H1 (cell line): Measurements from ENCODE around the gene BCL2L11. TPM values are rescaled to one million over a fixed set of nuclear protein-coding genes. Genes with fewer than 3 reads are reported as not detected.

Source experiments
- CTCF ChIA-PET: fragments of 300-600 bp; sonication (Branson Sonifier 250); formaldehyde crosslinking; loops from one replicate; lab custom pipeline; 2021; ENCODE audit not compliant: partially characterized antibody; lab: Charles Lee
- POLR2A ChIA-PET: fragments of 300-600 bp; sonication (Branson Sonifier 250); formaldehyde crosslinking; loops from one replicate; lab custom pipeline; 2021; ENCODE audit warnings: inconsistent platforms; ENCODE audit not compliant: partially characterized antibody; lab: Charles Lee
- DNase-seq, 2 experiments: peaks; one replicate each; pipeline versions ENCODE4 v3.0.0 to v3.0.0-alpha.2; 2010 to 2022; ENCODE audit warnings: low spot score in 2 of 2, low read depth in 1 of 2, mixed read lengths in 1 of 2
- FAIRE-seq: peaks from 2 replicates; lab custom pipeline; 2011; peaks lifted over from hg19 to GRCh38; lab: Jason Lieb, UNC
- H2AFZ ChIP-seq: 2 replicates; pipeline ENCODE4 v1.8.1; 2012; ENCODE audit warnings: low read length, inconsistent platforms
- H2AK5ac ChIP-seq: 2 replicates; pipeline ENCODE4 v1.6.1; 2013; ENCODE audit warnings: low read depth, low read length
- H2BK120ac ChIP-seq: replicated peaks from 2 replicates; pipeline ENCODE3; 2013; ENCODE audit warnings: low read depth, low read length, inconsistent platforms
- H2BK12ac ChIP-seq: 2 replicates; pipeline ENCODE4 v1.6.1; 2013; ENCODE audit warnings: low read depth, low read length
- H2BK15ac ChIP-seq: 2 replicates; pipeline ENCODE4 v1.6.1; 2013; ENCODE audit warnings: low read length
- H2BK20ac ChIP-seq: 2 replicates; pipeline ENCODE4 v1.6.1; 2013; ENCODE audit warnings: low read length
- H2BK5ac ChIP-seq: 2 replicates; pipeline ENCODE4 v1.6.1; 2013; ENCODE audit warnings: low read depth, low read length
- H3K14ac ChIP-seq: 2 replicates; pipeline ENCODE4 v1.6.1; 2013; ENCODE audit warnings: inconsistent platforms; ENCODE audit not compliant: insufficient read length
- H3K18ac ChIP-seq: 2 replicates; pipeline ENCODE4 v1.6.1; 2013; ENCODE audit warnings: low read length; ENCODE audit errors: extremely low read depth
- H3K23ac ChIP-seq: 2 replicates; pipeline ENCODE4 v1.6.1; 2013; ENCODE audit warnings: inconsistent platforms; ENCODE audit not compliant: insufficient read length
- H3K23me2 ChIP-seq: 2 replicates; pipeline ENCODE4 v1.6.1; 2013; ENCODE audit warnings: low read depth, low read length
- H3K27ac ChIP-seq: 2 replicates; pipeline ENCODE4 v1.6.1; 2011; ENCODE audit warnings: low read depth, low read length, inconsistent platforms
- H3K27me3 ChIP-seq, 4 experiments: replicated peaks in 1 of 4; 1 replicate in 1 of 4; 2 replicates in 3 of 4; pipeline versions ENCODE4 v1.6.1 to v1.8.1; 2011 to 2013; ENCODE audit warnings: low read length in 3 of 4, mild to moderate bottlenecking in 3 of 4, inconsistent platforms in 2 of 4, mixed read lengths in 2 of 4, moderate library complexity in 1 of 4; ENCODE audit not compliant: control insufficient read depth in 3 of 4, insufficient read depth in 3 of 4; ENCODE audit errors: extremely low read depth in 1 of 4
- H3K36me3 ChIP-seq, 4 experiments: 2 replicates each; pipeline versions ENCODE4 v1.6.1 to v1.8.1; 2011 to 2013; ENCODE audit warnings: mild to moderate bottlenecking in 4 of 4, low read length in 3 of 4, moderate library complexity in 2 of 4, control low read depth in 1 of 4, inconsistent platforms in 1 of 4; ENCODE audit not compliant: insufficient read depth in 4 of 4, control insufficient read depth in 2 of 4
- H3K4ac ChIP-seq: replicated peaks from 2 replicates; pipeline ENCODE3; 2013; ENCODE audit warnings: low read length, low read depth, mixed read lengths, inconsistent platforms; ENCODE audit not compliant: insufficient read length
- H3K4me1 ChIP-seq, 4 experiments: replicated peaks in 1 of 4; 1 replicate in 1 of 4; 2 replicates in 3 of 4; pipeline versions ENCODE4 v1.6.1 to v1.8.1; 2011 to 2013; ENCODE audit warnings: low read length in 3 of 4, inconsistent platforms in 2 of 4, mixed read lengths in 1 of 4; ENCODE audit not compliant: insufficient read depth in 4 of 4, control insufficient read depth in 3 of 4
- H3K4me2 ChIP-seq, 2 experiments: 2 replicates each; pipeline versions ENCODE4 v1.6.1 to v1.8.1; 2011 to 2013; ENCODE audit warnings: low read depth in 2 of 2, low read length in 2 of 2, control low read depth in 1 of 2, inconsistent platforms in 1 of 2, mild to moderate bottlenecking in 1 of 2; ENCODE audit not compliant: insufficient read depth in 1 of 2
- H3K4me3 ChIP-seq, 4 experiments: fragments of 200-600, 300-600 bp in 1 of 4; sonication (generic), shearing (Covaris generic), sonication (Bioruptor Twin) in 1 of 4; 2 replicates each; pipeline versions ENCODE4 v1.5.1 to v1.8.1; 2011 to 2016; ENCODE audit warnings: low read length in 4 of 4, low read depth in 3 of 4, control low read depth in 2 of 4, inconsistent platforms in 2 of 4, mild to moderate bottlenecking in 2 of 4, mixed read lengths in 1 of 4, moderate library complexity in 1 of 4; ENCODE audit not compliant: insufficient read depth in 2 of 4; ENCODE audit errors: extremely low read depth in 1 of 4
- H3K56ac ChIP-seq: replicated peaks from 2 replicates; pipeline ENCODE3; 2013; ENCODE audit warnings: low read depth, mild to moderate bottlenecking, mixed read lengths, low read length, inconsistent platforms; ENCODE audit not compliant: insufficient read length
- H3K79me1 ChIP-seq: 2 replicates; pipeline ENCODE4 v1.6.1; 2013; ENCODE audit warnings: low read depth, low read length, control low read depth
- H3K79me2 ChIP-seq, 2 experiments: 2 replicates each; pipeline versions ENCODE4 v1.6.1 to v1.8.1; 2012 to 2013; ENCODE audit warnings: low read length in 2 of 2, mild to moderate bottlenecking in 2 of 2, inconsistent platforms in 1 of 2; ENCODE audit not compliant: insufficient read depth in 2 of 2, control insufficient read depth in 1 of 2
- H3K9ac ChIP-seq, 4 experiments: replicated peaks in 1 of 4; 1 replicate in 1 of 4; 2 replicates in 3 of 4; pipeline versions ENCODE4 v1.6.1 to v1.8.1; 2011 to 2013; ENCODE audit warnings: low read depth in 3 of 4, low read length in 3 of 4, control low read depth in 2 of 4, mild to moderate bottlenecking in 2 of 4, moderate library complexity in 2 of 4, inconsistent platforms in 1 of 4; ENCODE audit errors: extremely low read depth in 1 of 4
- H3K9me3 ChIP-seq, 2 experiments: 2 replicates each; pipeline versions ENCODE4 v1.6.1 to v1.8.1; 2012 to 2013; ENCODE audit warnings: mild to moderate bottlenecking in 2 of 2, moderate library complexity in 2 of 2, control low read depth in 1 of 2, inconsistent platforms in 1 of 2, low read depth in 1 of 2, low read length in 1 of 2, mixed read lengths in 1 of 2; ENCODE audit not compliant: insufficient read depth in 2 of 2
- H4K20me1 ChIP-seq, 2 experiments: replicated peaks in 1 of 2; 2 replicates each; pipeline versions ENCODE3 to v1.8.1; 2011 to 2013; ENCODE audit warnings: inconsistent platforms in 2 of 2, low read length in 2 of 2, mild to moderate bottlenecking in 1 of 2; ENCODE audit not compliant: insufficient read depth in 2 of 2, control insufficient read depth in 1 of 2
- H4K5ac ChIP-seq: 2 replicates; pipeline ENCODE4 v1.6.1; 2013; ENCODE audit warnings: low read length, low read depth, mixed read lengths, inconsistent platforms; ENCODE audit not compliant: insufficient read length
- H4K8ac ChIP-seq: 2 replicates; pipeline ENCODE4 v1.8.0; 2013; ENCODE audit warnings: mild to moderate bottlenecking, moderate library complexity, low read length, inconsistent platforms; ENCODE audit not compliant: insufficient read depth; ENCODE audit errors: extremely low read depth
- H4K91ac ChIP-seq: replicated peaks from 2 replicates; pipeline ENCODE3; 2013; ENCODE audit warnings: low read length, mixed read lengths, inconsistent platforms; ENCODE audit not compliant: insufficient read length
- CEBPB ChIP-seq: IDR thresholded peaks from 2 replicates; pipeline ENCODE4 v1.6.1; 2012; ENCODE audit warnings: low read depth, low read length
- CHD1 ChIP-seq: IDR thresholded peaks from 2 replicates; pipeline ENCODE4 v1.6.1; 2012; ENCODE audit warnings: low read depth, low read length, improper control_type of control experiment
- CREB1 ChIP-seq: IDR thresholded peaks from 2 replicates; pipeline ENCODE4 v1.6.1; 2012; ENCODE audit warnings: inconsistent platforms
- GTF2F1 ChIP-seq: IDR thresholded peaks from 2 replicates; pipeline ENCODE4 v1.6.1; 2012; ENCODE audit warnings: low read depth, low read length, improper control_type of control experiment, borderline replicate concordance
- RAD21 ChIP-seq, 2 experiments: IDR thresholded peaks in 1 of 2; conservative IDR thresholded peaks in 1 of 2; 2 replicates each; pipeline ENCODE4 v1.6.1; 2011; ENCODE audit warnings: low read depth in 2 of 2, low read length in 2 of 2, improper control_type of control experiment in 1 of 2, inconsistent platforms in 1 of 2, mild to moderate bottlenecking in 1 of 2, moderate library complexity in 1 of 2
- SIRT6 ChIP-seq: IDR thresholded peaks from one replicate; pipeline ENCODE4 v1.7.1; 2012; ENCODE audit warnings: low read length, inconsistent platforms
- SP4 ChIP-seq: IDR thresholded peaks from 2 replicates; pipeline ENCODE4 v1.6.1; 2012; ENCODE audit warnings: low read length, inconsistent platforms
- TAF7 ChIP-seq: optimal IDR thresholded peaks from 2 replicates; pipeline ENCODE3; 2011; ENCODE audit warnings: low read depth, mild to moderate bottlenecking, inconsistent platforms, low read length, moderate library complexity, borderline replicate concordance
- TCF12 ChIP-seq: IDR thresholded peaks from 2 replicates; pipeline ENCODE4 v1.6.1; 2011; ENCODE audit warnings: low read depth, mild to moderate bottlenecking, low read length
- WGBS, 2 experiments: shearing (Covaris generic) in 1 of 2; methylation state at CpG; one replicate each; pipeline versions ENCODE4 v1.1.6 to v1.1.7; 2013 to 2015; ENCODE audit warnings: low lambda C conversion rate in 2 of 2, mixed read lengths in 2 of 2, inconsistent platforms in 1 of 2, low coverage in 1 of 2, missing lambda C conversion rate in 1 of 2; ENCODE audit not compliant: insufficient replicate concordance in 2 of 2, insufficient coverage in 1 of 2, insufficient read length in 1 of 2; ENCODE audit errors: extremely low coverage in 1 of 2, missing lambda C conversion rate in 1 of 2; 5-methylcytosine and 5-hydroxymethylcytosine counted together
- polyA plus RNA-seq, 7 experiments: library from polyadenylated mRNA; depleted of rRNA in 3 of 7; stranded (reverse) in 5 of 7; unstranded in 2 of 7; fragments of >200 nt in 5 of 7; fragments of 200-250 nt in 2 of 7; gene quantifications; 1 replicate in 5 of 7; 2 replicates in 1 of 7; 4 replicates in 1 of 7; pipeline versions ENCODE4 v1.2.1 to v1.2.3, GENCODE V29; 2011 to 2013; ENCODE audit warnings: missing spikeins in 2 of 7, mixed read lengths in 2 of 7
- total RNA-seq: library from RNA; stranded (reverse); fragmentation: NEBNext Ultra II Directional; extraction: Animal tissue kit (Norgen Biotek cat#: 25700); gene quantifications from 2 replicates; pipeline ENCODE4 v1.2.1, GENCODE V29; 2021
- TF ChIP-seq, protein P1 (sequence below): IDR thresholded peaks from 2 replicates; pipeline ENCODE4 v1.6.1; 2011; ENCODE audit warnings: low read length, improper control_type of control experiment

Gene BCL2L11
- total and polyA plus RNA-seq, 2 of the 8 experiments (the other 6 are each of a cell fraction or from before 2014, with no cell fraction given): 7.5 to 22.9 TPM

- Histone ChIP-seq H3K27me3 (no peaks in the 10 kb centered on the region), H2AFZ (no peak overlapping the region), H2BK15ac (no peak overlapping the region), H3K4me3 (no peak overlapping the region), H4K20me1 (no peaks in the 10 kb centered on the region), H3K4me1 (no peaks in the 10 kb centered on the region), H3K56ac (no peak overlapping the region), H3K4me2 (no peak overlapping the region), H3K9me3 (no peaks in the 10 kb centered on the region), H3K27ac (no peak overlapping the region), H2AK5ac (no peak overlapping the region), H2BK120ac (no peak overlapping the region), H3K23me2 (no peaks in the 10 kb centered on the region), H3K79me1 (no peaks in the 10 kb centered on the region), H3K4ac (no peak overlapping the region), H2BK5ac (no peak overlapping the region), H3K36me3 (no peaks in the 10 kb centered on the region), H3K18ac (no peak overlapping the region), H3K79me2 (no peaks in the 10 kb centered on the region), H4K8ac (no peak overlapping the region), H3K9ac (no peak overlapping the region), H3K23ac (no peak overlapping the region), H2BK12ac (no peak overlapping the region), H3K14ac (no peak overlapping the region), H4K5ac (no peak overlapping the region), H4K91ac (peak overlapping the region; percentile 17), H2BK20ac (no peak overlapping the region)
- DNase-seq (no peak), FAIRE-seq (no peak)
- POLR2A ChIA-PET: no interaction called here
- WGBS, 2 experiments: 85% methylated on average over 5 of the region's 5 CpGs; no CpG with 5 or more reads in 1 of the 2 experiments
- TF ChIP-seq SP4 (no peak), TCF12 (no peak), TAF7 (no peak), GTF2F1 (no peak), CEBPB (no peak), SIRT6 (no peak), CREB1 (no peak), CHD1 (no peak), RAD21 (IDR thresholded peaks at IDR 0.05 in 1 of 2, conservative IDR thresholded peaks at IDR 0.05 in 1 of 2; ENCODE audit: low read depth in 2 of 2, low read length in 2 of 2) (no peak)
- TF ChIP-seq, protein P1, sequence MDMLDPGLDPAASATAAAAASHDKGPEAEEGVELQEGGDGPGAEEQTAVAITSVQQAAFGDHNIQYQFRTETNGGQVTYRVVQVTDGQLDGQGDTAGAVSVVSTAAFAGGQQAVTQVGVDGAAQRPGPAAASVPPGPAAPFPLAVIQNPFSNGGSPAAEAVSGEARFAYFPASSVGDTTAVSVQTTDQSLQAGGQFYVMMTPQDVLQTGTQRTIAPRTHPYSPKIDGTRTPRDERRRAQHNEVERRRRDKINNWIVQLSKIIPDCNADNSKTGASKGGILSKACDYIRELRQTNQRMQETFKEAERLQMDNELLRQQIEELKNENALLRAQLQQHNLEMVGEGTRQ: no peak
- CTCF ChIA-PET: interaction anchor here (1.2 to 1.3 kb wide), 2 partner anchors 16 to 17 kb away, joined by 4 to 5 read pairs; no protein-coding TSS in a partner anchor
These were observed 20.5 kb upstream of the BCL2L11 start for GRCh38 chr2:111100087-111100764.
